ENCODE data around the gene DPYSL3. TPM values are rescaled to one million over a fixed set of nuclear protein-coding genes. Genes with fewer than 3 reads are reported as not detected.

DPYSL3 gene
- total RNA-seq, 2 donors from 2014 or later: not detected

GRCh38 chr5:147534172-147534951 lies 24.5 kb upstream of the DPYSL3 start:
- no peaks in the 10 kb centered on the region for H3K9me3 ChIP-seq (ENCODE audit: control insufficient read depth, low read length, poor library complexity, severe bottlenecking)
- no peaks in the 10 kb centered on the region for H3K36me3 Mint-ChIP-seq (ENCODE audit: low read depth)
- DNase-seq: no peak
- H3K4me1 Mint-ChIP-seq: no peaks in the 10 kb centered on the region
- H3K27me3 Mint-ChIP-seq: no peaks in the 10 kb centered on the region
- no peak overlapping the region for H3K27ac Mint-ChIP-seq
- ATAC-seq: no peak
- H3K4me3 Mint-ChIP-seq: peak overlapping the region; percentile 7

- H3K9me3 ChIP-seq (ENCODE audit: control insufficient read depth, low read length, poor library complexity, severe bottlenecking): no peaks in the 10 kb centered on the region
- Mint-ChIP-seq H3K27ac (no peak overlapping the region), H3K27me3 (no peaks in the 10 kb centered on the region), H3K4me1 (no peaks in the 10 kb centered on the region), H3K4me3 (no peak overlapping the region), H3K36me3 (ENCODE audit: low read depth) (no peaks in the 10 kb centered on the region)
- ATAC-seq (no peak), DNase-seq (no peak)
Measured at GRCh38 chr5:147532156-147532555, 22.3 kb upstream of the DPYSL3 start.

GRCh38 chr5:147530530-147531389 lies 20.9 kb upstream of the DPYSL3 start:
- no peak for ATAC-seq
- no peak for DNase-seq
- no peaks in the 10 kb centered on the region for H3K27me3 Mint-ChIP-seq
- H3K4me3 Mint-ChIP-seq: no peak overlapping the region
- no peaks in the 10 kb centered on the region for H3K9me3 ChIP-seq (ENCODE audit: control insufficient read depth, low read length, poor library complexity, severe bottlenecking)
- no peaks in the 10 kb centered on the region for H3K36me3 Mint-ChIP-seq (ENCODE audit: low read depth)
- no peak overlapping the region for H3K27ac Mint-ChIP-seq
- no peaks in the 10 kb centered on the region for H3K4me1 Mint-ChIP-seq

- H3K9me3 ChIP-seq (ENCODE audit: control insufficient read depth, low read length, poor library complexity, severe bottlenecking): no peaks in the 10 kb centered on the region
- no peak overlapping the region for H3K4me3 Mint-ChIP-seq
- no peak overlapping the region for H3K27ac Mint-ChIP-seq
- no peaks in the 10 kb centered on the region for H3K4me1 Mint-ChIP-seq
- ATAC-seq (no peak), DNase-seq (no peak)
- H3K36me3 Mint-ChIP-seq (ENCODE audit: low read depth): no peaks in the 10 kb centered on the region
- no peaks in the 10 kb centered on the region for H3K27me3 Mint-ChIP-seq
Measured at GRCh38 chr5:147523069-147523468, 13.2 kb upstream of the DPYSL3 start.

GRCh38 chr5:147522435-147522834 lies 12.6 kb upstream of the DPYSL3 start:
- H3K36me3 Mint-ChIP-seq (ENCODE audit: low read depth): no peaks in the 10 kb centered on the region
- H3K4me3 Mint-ChIP-seq: no peak overlapping the region
- H3K27me3 Mint-ChIP-seq: peaks cover 1% of the 10 kb centered on the region
- H3K9me3 ChIP-seq (ENCODE audit: control insufficient read depth, low read length, poor library complexity, severe bottlenecking): no peaks in the 10 kb centered on the region
- no peak for DNase-seq
- no peak overlapping the region for H3K27ac Mint-ChIP-seq
- no peaks in the 10 kb centered on the region for H3K4me1 Mint-ChIP-seq
- no peak for ATAC-seq

- no peak overlapping the region for H3K4me3 Mint-ChIP-seq
Measured at GRCh38 chr5:147520450-147520849, 10.6 kb upstream of the DPYSL3 start.

GRCh38 chr5:147519380-147519779 lies 9.5 kb upstream of the DPYSL3 start:
- ATAC-seq: no peak
- H3K36me3 Mint-ChIP-seq (ENCODE audit: low read depth): no peaks in the 10 kb centered on the region

More at GRCh38 chr5:147520450-147520849, 10.6 kb upstream of the DPYSL3 start:
- DNase-seq (no peak), ATAC-seq (no peak)
- no peaks in the 10 kb centered on the region for H3K4me1 Mint-ChIP-seq
- H3K9me3 ChIP-seq (ENCODE audit: control insufficient read depth, low read length, poor library complexity, severe bottlenecking): no peaks in the 10 kb centered on the region
- peaks cover 4% of the 10 kb centered on the region for H3K27me3 Mint-ChIP-seq
- H3K36me3 Mint-ChIP-seq (ENCODE audit: low read depth): no peaks in the 10 kb centered on the region
- H3K27ac Mint-ChIP-seq: no peak overlapping the region

GRCh38 chr5:147517383-147517782 lies 7.5 kb upstream of the DPYSL3 start:
- no peak overlapping the region for H3K4me3 Mint-ChIP-seq
- no peaks in the 10 kb centered on the region for H3K36me3 Mint-ChIP-seq (ENCODE audit: low read depth)
- H3K27me3 Mint-ChIP-seq: peaks cover 11% of the 10 kb centered on the region
- no peaks in the 10 kb centered on the region for H3K4me1 Mint-ChIP-seq
- no peak overlapping the region for H3K27ac Mint-ChIP-seq
- H3K9me3 ChIP-seq (ENCODE audit: control insufficient read depth, low read length, poor library complexity, severe bottlenecking): no peaks in the 10 kb centered on the region
- ATAC-seq (no peak), DNase-seq (no peak)

More at GRCh38 chr5:147519380-147519779, 9.5 kb upstream of the DPYSL3 start:
- Mint-ChIP-seq H3K4me3 (no peak overlapping the region), H3K27ac (no peak overlapping the region), H3K4me1 (no peaks in the 10 kb centered on the region), H3K27me3 (peaks cover 4% of the 10 kb centered on the region)
- DNase-seq: no peak
- no peaks in the 10 kb centered on the region for H3K9me3 ChIP-seq (ENCODE audit: control insufficient read depth, low read length, poor library complexity, severe bottlenecking)

- H3K9me3 ChIP-seq (ENCODE audit: control insufficient read depth, low read length, poor library complexity, severe bottlenecking): no peaks in the 10 kb centered on the region
- Mint-ChIP-seq H3K36me3 (ENCODE audit: low read depth) (peaks cover 2% of the 10 kb centered on the region), H3K4me3 (no peak overlapping the region), H3K27me3 (peaks cover 21% of the 10 kb centered on the region), H3K27ac (no peak overlapping the region), H3K4me1 (peaks cover 2% of the 10 kb centered on the region)
- DNase-seq (no peak), ATAC-seq (no peak)
Measured at GRCh38 chr5:147515269-147515668, 5.4 kb upstream of the DPYSL3 start.

GRCh38 chr5:147512659-147513379 lies 3.0 kb upstream of the DPYSL3 start:
- Mint-ChIP-seq H3K27me3 (peaks cover 41% of the 10 kb centered on the region), H3K4me3 (no peak overlapping the region)

GRCh38 chr5:147510885-147511284 lies 1.0 kb upstream of the DPYSL3 start:
- no peak for DNase-seq
- no peak for ATAC-seq
- no peaks in the 10 kb centered on the region for H3K9me3 ChIP-seq (ENCODE audit: control insufficient read depth, low read length, poor library complexity, severe bottlenecking)
- peaks cover 50% of the 10 kb centered on the region for H3K27me3 Mint-ChIP-seq
- peaks cover 4% of the 10 kb centered on the region for H3K4me1 Mint-ChIP-seq
- H3K36me3 Mint-ChIP-seq (ENCODE audit: low read depth): peaks cover 5% of the 10 kb centered on the region
- no peak overlapping the region for H3K27ac Mint-ChIP-seq
- peak overlapping the region; percentile 10 for H3K4me3 Mint-ChIP-seq

More at GRCh38 chr5:147512659-147513379, 3.0 kb upstream of the DPYSL3 start:
- no peak for ATAC-seq
- Mint-ChIP-seq H3K27ac (no peak overlapping the region), H3K36me3 (ENCODE audit: low read depth) (peaks cover 5% of the 10 kb centered on the region), H3K4me1 (peaks cover 4% of the 10 kb centered on the region)
- DNase-seq: no peak
- H3K9me3 ChIP-seq (ENCODE audit: control insufficient read depth, low read length, poor library complexity, severe bottlenecking): no peaks in the 10 kb centered on the region

GRCh38 chr5:147509041-147509709 lies 693 bp downstream of the DPYSL3 start:
- H3K27ac Mint-ChIP-seq: no peak overlapping the region
- peaks cover 5% of the 10 kb centered on the region for H3K36me3 Mint-ChIP-seq (ENCODE audit: low read depth)
- peaks cover 4% of the 10 kb centered on the region for H3K4me1 Mint-ChIP-seq
- H3K9me3 ChIP-seq (ENCODE audit: control insufficient read depth, low read length, poor library complexity, severe bottlenecking): no peaks in the 10 kb centered on the region
- peaks cover 50% of the 10 kb centered on the region for H3K27me3 Mint-ChIP-seq
- H3K4me3 Mint-ChIP-seq: no peak overlapping the region
- DNase-seq: no peak
- ATAC-seq: no peak

- peaks cover 50% of the 10 kb centered on the region for H3K27me3 Mint-ChIP-seq
Measured at GRCh38 chr5:147508711-147509040, 1.2 kb downstream of the DPYSL3 start.

More at GRCh38 chr5:147508711-147509040, 1.2 kb downstream of the DPYSL3 start:
- DNase-seq (no peak), ATAC-seq (no peak)
- peaks cover 4% of the 10 kb centered on the region for H3K4me1 Mint-ChIP-seq
- no peaks in the 10 kb centered on the region for H3K9me3 ChIP-seq (ENCODE audit: control insufficient read depth, low read length, poor library complexity, severe bottlenecking)
- H3K27ac Mint-ChIP-seq: no peak overlapping the region
- peaks cover 5% of the 10 kb centered on the region for H3K36me3 Mint-ChIP-seq (ENCODE audit: low read depth)
- H3K4me3 Mint-ChIP-seq: no peak overlapping the region

All from T-helper 17 cell (primary cell).